Amniotic stem cell (primary cell): ENCODE results near the gene DAP.

ENCODE experiments used
- DNase-seq: peaks from one replicate; lab custom pipeline; 2025; lab: John Stamatoyannopoulos, UW

Gene DAP

GRCh38 chr5:10709933-10710332 lies 51.1 kb downstream of the DAP start:
- no peak for DNase-seq

- DNase-seq: no peak
Measured at GRCh38 chr5:10709409-10709808, 51.6 kb downstream of the DAP start.

DNA sequence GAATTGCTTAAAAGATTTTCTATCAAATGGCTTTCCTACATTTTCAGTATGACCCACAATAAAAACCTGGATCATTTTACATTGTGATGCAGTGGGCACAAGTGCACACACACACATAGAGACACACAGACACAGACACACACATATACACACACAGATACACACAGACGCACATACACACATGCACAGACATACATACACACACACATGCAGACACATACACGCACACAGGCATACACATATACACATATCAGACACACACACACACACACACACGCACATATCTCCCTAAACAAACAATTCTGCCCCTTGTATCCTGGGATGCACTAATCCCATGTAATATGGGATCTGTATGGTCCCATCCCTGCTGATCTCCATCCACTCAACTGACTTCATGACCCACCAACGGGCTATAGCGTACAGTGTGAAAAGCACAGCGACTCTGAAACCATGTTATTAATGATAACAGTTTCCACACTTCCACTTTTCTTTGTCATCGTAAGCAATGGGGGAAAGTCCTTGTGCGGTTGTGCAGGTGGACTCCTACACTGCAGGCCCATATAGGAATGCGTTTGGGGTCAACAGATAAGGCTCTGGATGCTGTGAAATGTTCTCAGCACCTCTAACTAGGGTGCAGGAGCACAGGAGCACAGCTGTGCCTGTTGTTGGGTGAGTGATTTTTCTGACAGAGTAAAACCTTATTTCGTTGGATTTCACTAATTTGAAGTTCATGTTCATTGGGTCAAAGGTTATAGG lies 52.7 kb downstream of the DAP start:
- DNase-seq: no peak

GRCh38 chr5:10707198-10708142 lies 53.6 kb downstream of the DAP start:
- DNase-seq: no peak

- no peak for DNase-seq
Measured at GRCh38 chr5:10706326-10706725, 54.7 kb downstream of the DAP start.

DNA sequence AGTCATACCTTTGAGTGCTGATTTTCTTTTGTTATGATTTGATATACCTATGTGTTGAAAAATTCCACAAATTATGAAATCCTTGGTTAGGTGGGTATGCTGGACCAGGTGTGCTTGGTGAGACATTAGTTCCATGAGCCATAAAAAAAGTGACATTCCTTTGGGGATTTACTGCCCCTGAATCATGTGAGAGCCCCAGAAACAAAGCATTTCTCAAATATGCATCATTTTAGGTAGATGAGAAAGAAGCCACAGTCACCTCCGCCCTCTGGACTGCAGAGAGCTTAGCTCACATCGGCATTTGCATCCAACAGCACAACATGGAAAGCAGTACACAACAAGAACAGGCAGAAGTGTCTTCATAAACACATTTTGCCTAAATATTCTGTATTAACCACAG lies 55.3 kb downstream of the DAP start:
- DNase-seq: no peak

DNA sequence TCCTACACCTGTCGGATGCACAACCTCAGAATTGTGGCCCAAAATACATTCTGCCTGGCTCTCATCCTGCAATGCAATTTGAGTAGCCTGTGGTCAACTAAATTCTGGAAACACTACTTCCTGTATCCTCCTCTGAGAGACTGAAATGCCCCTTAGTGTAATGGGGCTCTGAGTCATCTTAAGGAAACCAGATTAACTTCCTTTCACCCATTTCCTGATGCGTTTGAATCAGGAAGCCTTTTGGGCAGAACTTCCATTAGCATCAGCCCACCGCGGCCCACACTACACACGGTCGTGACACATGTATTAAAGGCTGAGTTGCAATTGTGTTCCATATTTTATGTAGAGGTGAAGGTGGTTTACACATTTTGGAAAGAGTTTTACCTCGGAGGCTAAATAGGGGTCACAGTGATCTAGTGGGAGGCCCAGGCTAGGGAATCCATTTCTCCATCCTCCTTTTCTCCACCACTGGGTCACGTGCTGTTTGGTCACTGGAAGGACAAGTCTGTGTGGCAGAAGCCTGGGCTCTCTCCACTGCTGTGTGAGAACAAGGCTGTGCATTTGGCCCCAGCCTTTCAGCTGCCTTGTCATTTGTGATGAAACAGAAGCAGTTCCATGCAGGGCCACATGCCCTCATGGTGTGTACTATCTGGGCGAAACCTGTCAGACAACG lies 55.9 kb downstream of the DAP start:
- DNase-seq: no peak

DNA sequence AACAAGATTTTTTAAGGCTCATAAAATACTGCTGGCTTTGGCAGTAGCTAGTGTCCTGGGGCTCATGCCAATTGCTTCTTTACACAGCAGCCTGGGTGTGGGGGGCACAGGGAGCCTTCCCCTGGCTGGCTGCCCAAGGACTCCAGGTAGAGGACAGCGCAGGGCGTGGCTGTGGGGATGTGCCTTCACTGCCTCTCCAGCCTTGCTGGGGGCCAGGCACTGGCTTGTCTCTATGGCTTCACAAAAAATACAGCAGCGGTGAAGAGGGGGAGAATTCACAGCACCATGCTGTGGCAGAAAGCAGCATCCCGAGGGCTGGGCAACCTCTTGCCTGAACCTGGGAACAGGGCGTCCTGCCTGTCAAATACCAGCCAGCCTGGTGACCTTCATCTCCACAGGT lies 57.4 kb downstream of the DAP start:
- no peak for DNase-seq

GRCh38 chr5:10702911-10703491 lies 58.0 kb downstream of the DAP start:
- no peak for DNase-seq

DNA sequence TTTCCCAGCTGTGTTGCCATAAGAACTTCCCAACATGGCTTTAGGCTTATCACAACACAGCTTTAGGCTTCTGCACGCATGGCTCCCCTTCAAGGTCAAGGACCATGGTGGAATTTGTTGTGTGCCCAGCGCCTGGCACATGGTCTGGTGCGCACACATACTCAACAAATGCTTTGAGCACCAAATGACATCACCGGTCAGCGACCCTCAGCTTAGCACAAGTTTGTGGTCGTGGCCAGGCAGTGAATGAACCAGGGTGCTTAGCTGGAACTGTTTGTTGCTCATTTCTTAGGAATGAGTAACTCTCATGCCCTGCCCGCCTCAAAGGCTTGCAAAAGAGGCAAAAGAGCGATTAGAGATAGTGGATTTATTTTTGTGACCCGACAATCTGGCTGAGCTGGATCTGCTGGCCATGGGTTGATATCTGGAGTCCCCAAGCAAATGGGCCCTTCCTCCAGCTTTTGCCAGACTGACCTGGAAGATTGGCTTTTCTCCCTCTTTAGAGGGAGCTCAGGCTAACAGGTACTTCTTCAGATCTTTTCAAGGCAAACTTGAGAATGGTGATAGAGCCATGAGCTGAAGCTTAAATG lies 58.9 kb downstream of the DAP start:
- DNase-seq: peak; percentile 64

DNA sequence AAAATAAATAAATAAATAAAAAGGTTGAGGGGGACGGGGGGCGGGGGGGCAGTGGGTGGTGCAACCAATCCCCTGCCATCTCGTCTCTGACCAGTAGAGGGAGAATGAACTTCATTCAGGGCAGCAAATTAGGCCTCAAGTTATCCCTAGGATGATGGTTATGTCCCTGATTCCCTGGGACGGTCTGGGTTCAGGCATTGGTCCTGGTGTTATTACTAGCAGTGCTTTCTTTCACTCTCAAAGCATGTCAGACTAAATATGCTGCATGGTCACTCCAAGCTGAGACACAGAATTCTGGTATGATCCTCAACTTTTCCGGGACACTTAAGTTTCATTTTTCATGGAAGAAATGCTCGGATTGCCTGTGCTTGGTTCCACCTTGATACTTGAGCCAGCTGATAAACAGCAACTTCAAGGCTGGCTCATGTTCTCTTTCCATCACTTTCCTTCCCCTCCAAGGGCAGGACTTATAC lies 59.4 kb downstream of the DAP start:
- DNase-seq: no peak

GRCh38 chr5:10700516-10700915 lies 60.5 kb downstream of the DAP start:
- no peak for DNase-seq

- no peak for DNase-seq
Measured at GRCh38 chr5:10699987-10700386, 61.0 kb downstream of the DAP start.

DNA sequence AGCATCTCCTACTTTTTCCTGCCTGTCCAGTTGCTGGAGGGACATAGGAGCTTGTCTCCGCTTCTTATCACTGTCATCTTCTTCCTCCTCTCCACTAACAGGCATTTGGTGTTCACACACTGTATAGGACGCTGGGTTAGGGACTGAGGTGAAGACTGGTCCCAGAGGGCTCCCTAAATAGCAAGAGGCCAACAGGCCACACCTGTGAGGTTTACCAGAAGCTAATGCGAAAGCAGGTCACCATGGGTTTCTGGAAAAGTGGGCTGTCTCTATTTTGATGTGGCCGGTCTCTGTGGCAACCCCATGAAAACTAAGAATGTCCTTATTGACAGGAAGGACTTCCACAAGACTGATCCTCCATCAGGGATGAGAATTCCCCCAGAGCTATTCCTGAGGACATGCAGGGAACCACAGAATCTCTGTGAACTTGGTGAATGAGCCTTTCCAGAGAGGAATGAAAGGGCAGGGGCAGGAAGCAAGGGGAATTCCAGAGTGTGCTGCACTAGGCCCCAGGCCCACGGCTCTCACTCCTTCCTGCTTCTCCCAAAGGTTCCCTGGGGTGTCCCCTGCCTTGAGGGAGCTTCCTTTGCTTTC lies 61.7 kb downstream of the DAP start:
- no peak for DNase-seq

- no peak for DNase-seq
Measured at GRCh38 chr5:10695759-10696543, 65.1 kb downstream of the DAP start.

GRCh38 chr5:10695055-10695649 lies 65.9 kb downstream of the DAP start:
- peak; percentile 56 for DNase-seq

DNA sequence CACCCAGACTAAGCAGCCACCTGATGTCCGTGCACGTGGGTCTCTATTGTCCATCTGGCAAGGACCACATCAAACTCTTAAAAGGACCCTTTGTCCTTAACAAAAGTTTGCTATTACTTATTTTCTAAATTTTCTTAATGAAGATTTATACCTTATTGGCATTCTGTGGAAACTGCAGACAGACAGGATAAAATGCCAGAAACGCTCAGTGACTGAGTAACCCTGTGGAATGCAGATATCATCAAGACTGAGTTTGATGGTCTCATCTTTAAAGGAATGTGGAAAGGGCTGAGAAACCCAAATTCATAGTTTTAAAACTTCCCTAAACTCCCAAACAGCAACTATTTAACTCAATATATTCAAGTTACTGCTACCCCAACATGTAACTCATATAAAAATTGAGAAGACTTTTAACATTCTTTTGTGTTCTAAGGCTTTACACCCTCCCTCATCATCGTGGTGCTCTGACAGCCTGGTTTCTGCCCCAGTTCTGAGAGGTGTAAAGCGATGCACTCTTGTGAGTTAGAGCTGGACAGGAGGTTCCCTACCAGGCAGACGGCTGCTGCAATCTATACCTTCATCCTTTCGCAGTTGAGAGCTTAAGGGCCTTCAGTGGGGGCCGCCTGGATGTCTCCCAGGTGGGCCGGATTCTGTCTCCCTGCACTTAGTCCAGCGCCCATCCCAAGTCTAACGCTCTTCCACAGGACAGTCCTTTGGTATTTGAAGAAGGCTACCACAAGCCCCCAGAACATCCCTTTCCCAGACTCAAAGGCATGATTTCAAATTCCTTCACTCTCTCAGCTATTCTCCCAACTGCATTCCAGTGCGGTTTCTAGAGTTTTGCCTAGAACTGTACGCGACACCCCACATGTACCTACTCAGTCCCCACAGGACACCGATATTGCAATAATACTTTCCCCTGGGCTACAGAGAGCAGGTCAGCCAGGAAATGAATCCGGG lies 68.9 kb downstream of the DAP start:
- no peak for DNase-seq

- DNase-seq: no peak
Measured at GRCh38 chr5:10690460-10691440, 70.3 kb downstream of the DAP start.
